Immature natural killer cell (primary cell): ENCODE results near the gene RHOBTB3. TPM values are rescaled to one million over a fixed set of nuclear protein-coding genes. Genes with fewer than 3 reads are reported as not detected.
"Not testable (repeated sequence)": the region's sequence is repeated elsewhere in the genome, so short reads cannot be mapped to it uniquely, and the experiment has no call there.

Experiments
- DNase-seq, 3 donors: peaks; one replicate each; pipeline ENCODE4 v3.0.0; 2022; ENCODE audit warnings: mixed read lengths in 1 of 3
- H3K27ac Mint-ChIP-seq, 6 donors: one replicate each; pipeline ENCODE4 v1.8.0; 2020; ENCODE audit warnings: mixed read lengths in 6 of 6, mild to moderate bottlenecking in 5 of 6, inconsistent platforms in 4 of 6, moderate library complexity in 3 of 6
- H3K27me3 Mint-ChIP-seq, 3 donors: one replicate each; pipeline ENCODE4 v1.8.0; 2020 to 2021; ENCODE audit warnings: low read depth in 3 of 3, mild to moderate bottlenecking in 3 of 3, mixed read lengths in 3 of 3, moderate library complexity in 3 of 3, inconsistent platforms in 1 of 3
- H3K36me3 Mint-ChIP-seq, 3 donors: one replicate each; pipeline ENCODE4 v1.8.0; 2020; ENCODE audit warnings: mixed read lengths in 3 of 3, inconsistent platforms in 2 of 3, mild to moderate bottlenecking in 2 of 3
- H3K4me1 Mint-ChIP-seq, 2 donors: one replicate each; pipeline ENCODE4 v1.8.0; 2020; ENCODE audit warnings: inconsistent platforms in 2 of 2, mild to moderate bottlenecking in 2 of 2, mixed read lengths in 2 of 2, moderate library complexity in 1 of 2
- H3K4me3 Mint-ChIP-seq, 5 donors: one replicate each; pipeline ENCODE4 v1.8.0; 2020; ENCODE audit warnings: mild to moderate bottlenecking in 5 of 5, mixed read lengths in 5 of 5, inconsistent platforms in 3 of 5, moderate library complexity in 3 of 5
- H3K9me3 Mint-ChIP-seq, 6 donors: one replicate each; pipeline ENCODE4 v1.8.0; 2020; ENCODE audit warnings: mild to moderate bottlenecking in 6 of 6, mixed read lengths in 6 of 6, inconsistent platforms in 4 of 6, moderate library complexity in 3 of 6
- polyA plus RNA-seq, 3 donors: library from polyadenylated mRNA; unstranded; fragments of 300-500 nt; fragmentation: Illumina TruSeq; gene quantifications; one replicate each; pipeline ENCODE4 v1.2.3, GENCODE V29; 2021

RHOBTB3 gene
- polyA plus RNA-seq, 3 donors from 2014 or later = 22.9 to 44.6 (median 25.7) TPM

DNA sequence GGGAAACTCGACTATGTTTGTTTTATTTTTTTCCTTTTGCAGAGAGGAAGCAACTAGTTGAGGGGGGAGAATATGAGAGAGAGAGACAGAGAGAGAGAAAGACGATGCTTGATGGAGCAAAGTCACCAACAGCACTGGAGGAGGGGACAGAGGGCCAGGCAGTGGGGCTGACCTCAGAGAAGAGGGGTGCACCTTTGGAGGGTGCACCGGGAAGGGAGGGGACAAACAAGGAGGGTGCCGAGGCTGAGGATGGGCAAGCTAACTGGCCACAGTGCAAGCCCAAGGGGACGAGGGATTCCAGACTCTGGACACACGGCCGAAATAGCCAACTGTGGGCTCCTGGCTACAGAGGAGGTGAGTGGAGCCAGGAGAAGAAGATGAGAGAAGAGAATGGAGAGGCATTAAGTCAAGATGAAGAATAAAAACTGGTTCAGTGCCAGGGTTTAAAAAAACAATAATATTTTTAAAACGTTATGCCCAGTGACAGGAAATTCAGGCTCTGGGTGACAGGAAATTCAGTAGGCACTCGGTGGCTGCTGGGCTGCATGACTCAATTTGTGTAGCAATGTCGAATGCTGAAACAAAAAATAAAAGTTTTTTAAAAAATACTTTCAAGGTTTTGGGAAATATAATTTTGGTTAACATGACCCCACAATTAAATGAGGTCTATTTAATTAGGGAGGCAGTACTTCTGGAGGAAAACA, 104.7 kb downstream of the RHOBTB3 start:
- peak overlapping the region; percentile 82 to 94 (median 92) for H3K27ac Mint-ChIP-seq
- peaks cover 37 to 54% of the 10 kb centered on the region in 2 donors for H3K4me1 Mint-ChIP-seq
- peaks cover 0 to 2% (median 0%) of the 10 kb centered on the region in 6 donors for H3K9me3 Mint-ChIP-seq
- peak overlapping the region; percentile 84 to 90 (median 88) for H3K4me3 Mint-ChIP-seq
- peaks cover 0 to 3% (median 1%) of the 10 kb centered on the region in 3 donors for H3K27me3 Mint-ChIP-seq
- peak in 2 of 3 donors; percentile 15 to 17 for DNase-seq
- no peaks in the 10 kb centered on the region for H3K36me3 Mint-ChIP-seq

DNA sequence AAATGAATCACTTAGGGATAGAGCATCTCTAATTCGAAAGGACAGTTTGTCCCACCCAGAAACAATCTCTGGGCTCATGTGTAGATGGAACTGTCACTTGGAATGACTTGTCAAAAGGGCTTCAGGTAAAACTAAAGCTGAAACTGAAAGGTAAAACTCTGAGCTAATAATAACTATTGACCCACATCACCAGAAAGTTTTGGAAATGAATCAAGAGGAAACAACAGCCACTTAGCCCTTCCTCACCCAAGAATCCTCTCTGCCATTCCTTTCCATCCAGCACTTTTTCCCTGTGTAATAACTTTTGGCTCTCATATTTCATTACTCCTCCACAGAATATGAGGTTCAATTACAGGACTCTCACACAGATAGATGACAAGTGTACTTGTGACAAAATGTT, 105.4 kb downstream of the RHOBTB3 start:
- H3K36me3 Mint-ChIP-seq = no peaks in the 10 kb centered on the region
- H3K27me3 Mint-ChIP-seq = peaks cover 0 to 3% (median 1%) of the 10 kb centered on the region in 3 donors
- H3K27ac Mint-ChIP-seq = peak overlapping the region; percentile 46 to 94 (median 89)
- no peak for DNase-seq
- H3K4me1 Mint-ChIP-seq = peaks cover 37 to 54% of the 10 kb centered on the region in 2 donors
- H3K4me3 Mint-ChIP-seq = peak overlapping the region in 4 of 5 donors; percentile 34 to 90 (median 86)
- H3K9me3 Mint-ChIP-seq = peaks cover 0 to 2% (median 0%) of the 10 kb centered on the region in 6 donors

DNA sequence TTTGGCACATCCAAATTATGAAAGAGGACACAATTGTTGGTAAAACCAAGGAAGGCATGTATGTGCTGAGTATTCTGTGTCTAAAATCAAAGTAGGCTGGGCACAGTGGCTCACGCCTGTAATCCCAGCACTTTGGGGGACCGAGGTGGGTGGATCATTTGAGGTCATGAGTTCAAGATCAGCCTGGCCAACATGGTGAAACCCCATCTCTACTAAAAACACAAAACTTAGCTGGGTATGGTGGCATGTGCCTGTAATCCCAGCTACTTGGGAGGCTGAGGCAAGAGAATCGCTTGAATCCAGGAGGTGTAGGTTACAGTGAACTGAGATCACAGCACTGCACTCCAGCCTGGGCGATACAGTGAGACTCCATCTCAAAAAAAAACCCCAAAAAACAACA, 105.8 kb downstream of the RHOBTB3 start:
- H3K9me3 Mint-ChIP-seq, DNase-seq, H3K27me3 Mint-ChIP-seq, H3K36me3 Mint-ChIP-seq: not testable (repeated sequence)
- Mint-ChIP-seq H3K4me3 (peak overlapping the region in 3 of 5 donors; percentile 31 to 56 (median 34)), H3K4me1 (peaks cover 37 to 50% of the 10 kb centered on the region in 2 donors), H3K27ac (peak overlapping the region in 5 of 6 donors; percentile 46 to 94 (median 85))

DNA sequence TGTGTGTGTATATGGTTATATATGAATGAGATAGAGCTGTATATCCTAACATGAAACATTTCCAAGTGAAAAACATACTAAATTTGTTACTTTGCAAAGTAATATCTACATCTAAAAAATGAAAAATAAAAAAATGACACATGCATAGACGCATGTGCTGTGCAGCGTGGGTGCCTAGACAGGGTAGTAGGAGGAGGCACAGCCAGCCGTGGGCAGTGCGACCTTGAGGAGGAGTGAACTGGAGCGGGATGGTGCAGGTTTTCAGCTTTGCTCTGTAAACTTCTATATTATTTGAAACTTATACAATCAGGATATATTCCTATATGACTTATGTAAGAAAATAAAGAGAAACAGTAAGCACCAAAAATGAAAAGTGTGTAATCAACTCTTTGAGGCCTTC, 106.4 kb downstream of the RHOBTB3 start:
- Mint-ChIP-seq H3K4me3 (no peak overlapping the region), H3K36me3 (no peaks in the 10 kb centered on the region), H3K4me1 (peaks cover 37 to 49% of the 10 kb centered on the region in 2 donors), H3K27ac (peak overlapping the region in 1 of 6 donors; percentile 4), H3K27me3 (peaks cover 0 to 3% (median 1%) of the 10 kb centered on the region in 3 donors), H3K9me3 (peaks cover 0 to 2% (median 0%) of the 10 kb centered on the region in 6 donors)
- DNase-seq = no peak

DNA sequence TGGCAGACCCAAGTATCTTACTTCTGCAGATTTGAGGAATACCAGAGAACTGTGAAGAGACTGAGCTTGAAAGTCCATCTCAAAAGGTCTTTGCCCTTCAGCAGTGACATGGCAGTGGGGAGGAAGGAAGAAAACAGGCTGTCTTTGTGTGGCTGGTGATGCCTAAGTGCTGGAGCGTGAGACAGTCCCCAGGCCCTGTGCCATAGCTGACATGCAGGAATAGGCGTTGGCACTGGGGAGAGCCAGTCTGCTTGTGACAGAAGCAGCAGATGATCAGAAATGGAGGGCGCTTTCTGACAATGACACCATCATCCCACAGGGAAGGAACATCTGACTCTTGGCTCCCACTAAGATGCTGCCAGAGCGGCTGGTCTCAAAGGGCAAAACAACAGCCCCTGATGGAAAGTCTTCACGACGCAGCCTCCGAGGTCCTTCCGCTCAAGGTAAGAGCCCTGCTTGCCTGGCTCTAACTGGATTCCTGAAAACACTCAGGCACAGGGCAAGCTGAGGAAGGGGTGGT, 106.9 kb downstream of the RHOBTB3 start:
- Mint-ChIP-seq H3K27ac (peak overlapping the region in 1 of 6 donors; percentile 4), H3K9me3 (peaks cover 0 to 1% (median 0%) of the 10 kb centered on the region in 6 donors), H3K36me3 (no peaks in the 10 kb centered on the region), H3K4me1 (peaks cover 41 to 49% of the 10 kb centered on the region in 2 donors), H3K4me3 (no peak overlapping the region), H3K27me3 (peaks cover 0 to 5% (median 1%) of the 10 kb centered on the region in 3 donors)
- DNase-seq = no peak

DNA sequence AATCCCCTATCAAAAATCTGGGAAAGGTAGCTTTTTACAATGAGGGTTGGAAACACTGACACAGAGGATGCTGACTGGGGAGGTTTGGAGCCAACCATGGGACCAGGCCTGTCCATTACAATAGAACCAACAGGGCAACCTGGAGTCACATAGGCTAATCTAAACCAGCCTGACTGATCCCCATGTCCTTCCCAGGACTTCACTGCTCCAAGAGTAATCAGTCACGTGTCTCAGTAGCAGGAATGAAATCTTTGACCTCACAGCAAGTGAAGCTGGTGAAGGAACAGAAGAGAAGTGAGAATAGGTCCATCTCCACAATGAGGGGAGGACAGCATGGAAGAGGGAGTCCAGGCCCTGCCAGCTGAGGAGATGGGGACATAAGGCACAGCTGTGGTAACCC, 107.4 kb downstream of the RHOBTB3 start:
- no peaks in the 10 kb centered on the region for H3K9me3 Mint-ChIP-seq
- DNase-seq = no peak
- no peaks in the 10 kb centered on the region for H3K36me3 Mint-ChIP-seq
- no peak overlapping the region for H3K4me3 Mint-ChIP-seq
- peaks cover 45 to 49% of the 10 kb centered on the region in 2 donors for H3K4me1 Mint-ChIP-seq
- peaks cover 0 to 5% (median 5%) of the 10 kb centered on the region in 3 donors for H3K27me3 Mint-ChIP-seq
- no peak overlapping the region for H3K27ac Mint-ChIP-seq

DNA sequence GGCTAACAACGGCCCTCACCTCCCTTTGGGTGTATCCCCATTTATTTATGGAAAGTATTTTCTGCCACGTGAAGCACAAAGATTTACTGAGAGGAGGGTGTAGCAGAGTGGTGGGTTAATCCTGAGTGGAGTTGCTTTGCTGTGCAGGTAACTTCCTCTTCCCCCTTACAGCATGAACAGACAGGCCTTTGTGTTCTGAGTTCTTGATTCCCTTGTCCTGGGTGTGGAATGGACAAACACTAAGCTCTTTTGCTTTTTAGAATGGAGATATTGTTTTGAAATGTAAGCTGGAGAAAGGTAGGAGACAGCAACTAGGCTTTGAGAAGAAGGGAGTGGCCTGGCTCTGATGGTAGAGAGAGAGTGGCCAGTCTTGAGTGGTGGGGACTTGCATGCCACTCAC, 108.5 kb downstream of the RHOBTB3 start:
- no peak overlapping the region for H3K4me3 Mint-ChIP-seq

DNA sequence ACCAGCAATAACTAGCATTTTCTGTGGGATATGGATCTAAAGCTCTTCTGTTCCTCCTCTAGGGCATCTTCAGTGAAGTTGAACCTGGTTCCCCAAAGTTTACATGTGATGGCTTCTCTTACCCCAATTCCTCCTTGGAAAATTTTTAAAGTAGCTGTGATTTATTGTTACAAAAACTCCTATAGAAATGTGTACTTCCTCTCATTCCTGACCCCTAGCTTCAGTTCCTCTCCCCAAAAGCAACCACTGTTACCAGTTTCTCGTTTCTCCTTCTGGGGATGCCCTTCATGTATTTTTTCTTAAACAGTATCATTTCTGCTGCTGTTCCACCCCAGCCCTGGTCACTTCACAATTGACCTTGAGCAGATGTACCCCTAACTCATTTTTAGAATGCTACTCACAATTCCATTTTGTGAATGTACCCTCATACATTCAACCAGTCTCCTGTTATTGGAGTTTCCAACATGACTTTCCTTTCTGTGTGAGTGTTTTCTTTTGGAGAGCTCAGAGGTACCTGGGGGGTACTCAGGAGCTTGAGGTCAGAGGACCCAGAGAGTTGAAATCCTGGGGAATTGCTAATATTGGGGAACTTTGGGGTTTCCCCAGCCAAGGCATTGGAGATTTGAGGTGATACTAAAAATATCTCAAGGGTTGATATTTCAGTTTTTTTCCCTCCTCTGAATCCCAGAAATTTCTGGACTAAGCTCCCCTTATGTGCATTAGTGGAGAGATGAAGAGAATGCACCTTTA, 110.0 kb downstream of the RHOBTB3 start:
- Mint-ChIP-seq H3K4me3 (no peak overlapping the region), H3K36me3 (no peaks in the 10 kb centered on the region), H3K27ac (peak overlapping the region in 1 of 6 donors; percentile 42), H3K9me3 (no peaks in the 10 kb centered on the region), H3K27me3 (peaks cover 0 to 4% (median 3%) of the 10 kb centered on the region in 3 donors), H3K4me1 (peaks cover 21 to 24% of the 10 kb centered on the region in 2 donors)
- DNase-seq = no peak

More for the DNA sequence above, 108.5 kb downstream of the RHOBTB3 start:
- no peak overlapping the region for H3K27ac Mint-ChIP-seq
- no peak for DNase-seq
- H3K27me3 Mint-ChIP-seq = peaks cover 0 to 4% (median 3%) of the 10 kb centered on the region in 3 donors
- no peaks in the 10 kb centered on the region for H3K9me3 Mint-ChIP-seq
- H3K36me3 Mint-ChIP-seq = no peaks in the 10 kb centered on the region
- H3K4me1 Mint-ChIP-seq = peaks cover 34 to 38% of the 10 kb centered on the region in 2 donors

DNA sequence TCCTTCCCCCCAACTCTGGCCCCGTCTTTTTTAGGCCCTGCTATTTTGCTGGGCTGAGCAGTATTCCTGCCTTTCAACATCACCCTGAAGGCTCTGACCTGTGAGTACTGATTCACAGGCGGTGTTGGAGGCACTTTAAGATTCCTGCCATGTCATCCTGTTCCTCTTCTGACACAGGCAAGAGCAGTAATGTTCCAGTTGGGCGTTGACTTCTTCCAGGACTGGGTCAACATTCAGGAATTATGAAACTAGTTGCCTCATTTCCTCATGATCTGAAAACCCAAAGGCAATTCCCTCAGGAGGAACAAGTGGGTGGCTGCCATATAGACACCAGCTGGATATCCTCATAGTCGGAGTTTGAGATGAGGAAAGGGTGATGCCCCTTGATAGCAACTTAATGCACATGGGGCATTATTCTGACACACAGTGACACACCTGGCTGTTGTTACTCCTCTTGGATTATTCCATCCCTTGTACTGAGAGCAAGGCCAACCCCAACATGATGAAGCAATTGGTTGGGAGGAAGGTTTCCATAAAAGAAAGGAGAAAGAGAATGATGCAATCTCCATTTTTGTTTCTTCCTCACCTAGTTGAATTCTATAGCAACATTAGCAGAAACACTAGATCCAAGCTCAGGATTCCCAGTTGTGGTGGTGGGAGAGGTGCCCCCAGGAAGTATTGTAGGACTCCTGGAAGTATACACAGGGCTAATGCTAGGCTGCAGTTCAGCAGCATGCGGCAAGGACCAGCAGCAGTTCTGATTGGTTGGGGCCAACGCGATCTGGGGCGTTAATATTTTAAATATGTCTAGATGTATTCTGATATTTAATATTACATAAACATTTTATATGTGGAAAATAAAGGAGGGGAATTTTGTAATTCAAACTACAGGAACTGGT, 111.0 kb downstream of the RHOBTB3 start:
- Mint-ChIP-seq H3K4me1 (peaks cover 14 to 15% of the 10 kb centered on the region in 2 donors), H3K9me3 (no peaks in the 10 kb centered on the region), H3K4me3 (peak overlapping the region in 3 of 5 donors; percentile 74 to 80 (median 74)), H3K27me3 (peaks cover 0 to 4% (median 3%) of the 10 kb centered on the region in 3 donors), H3K27ac (peak overlapping the region in 4 of 6 donors; percentile 63 to 89 (median 84)), H3K36me3 (no peaks in the 10 kb centered on the region)
- DNase-seq = no peak

DNA sequence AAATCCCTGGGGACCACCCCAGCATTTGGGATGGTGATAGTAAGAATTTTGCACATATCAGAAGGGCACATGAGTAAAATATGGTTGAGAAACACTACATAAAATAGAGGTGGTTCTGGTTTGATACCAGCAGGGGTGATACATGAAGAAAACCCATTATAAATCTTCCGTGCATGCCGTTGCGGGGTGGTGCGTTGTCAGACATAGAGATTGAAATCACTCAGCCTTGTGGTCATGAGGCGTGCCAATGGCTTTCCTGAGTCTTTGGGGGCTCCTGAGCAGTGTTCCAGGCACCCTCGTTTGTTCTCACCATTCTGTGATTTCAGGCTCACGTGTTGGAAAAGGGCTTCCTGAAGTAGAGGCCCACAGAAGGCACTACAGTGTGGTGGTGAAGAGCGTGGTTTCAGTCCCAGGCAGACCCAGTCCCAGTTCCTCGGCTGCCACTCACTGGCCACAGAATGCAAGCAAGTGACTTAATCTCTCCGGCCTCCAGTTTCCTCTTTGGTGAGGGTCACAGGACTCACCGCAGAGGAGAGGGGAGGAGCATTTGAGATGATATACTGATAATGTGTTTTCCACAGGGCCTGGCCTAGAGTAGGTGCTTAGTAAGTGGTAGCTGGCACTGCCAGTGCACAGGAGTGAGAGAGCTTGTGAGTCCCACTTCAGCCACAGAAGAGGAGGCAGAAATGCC, 111.9 kb downstream of the RHOBTB3 start:
- no peaks in the 10 kb centered on the region for H3K36me3 Mint-ChIP-seq
- peak overlapping the region; percentile 63 to 89 (median 81) for H3K27ac Mint-ChIP-seq
- peak overlapping the region; percentile 49 to 80 (median 74) for H3K4me3 Mint-ChIP-seq
- H3K4me1 Mint-ChIP-seq = peaks cover 10 to 15% of the 10 kb centered on the region in 2 donors
- peaks cover 0 to 4% (median 3%) of the 10 kb centered on the region in 3 donors for H3K27me3 Mint-ChIP-seq
- DNase-seq = peak; percentile 58 to 64 (median 59)
- no peaks in the 10 kb centered on the region for H3K9me3 Mint-ChIP-seq

DNA sequence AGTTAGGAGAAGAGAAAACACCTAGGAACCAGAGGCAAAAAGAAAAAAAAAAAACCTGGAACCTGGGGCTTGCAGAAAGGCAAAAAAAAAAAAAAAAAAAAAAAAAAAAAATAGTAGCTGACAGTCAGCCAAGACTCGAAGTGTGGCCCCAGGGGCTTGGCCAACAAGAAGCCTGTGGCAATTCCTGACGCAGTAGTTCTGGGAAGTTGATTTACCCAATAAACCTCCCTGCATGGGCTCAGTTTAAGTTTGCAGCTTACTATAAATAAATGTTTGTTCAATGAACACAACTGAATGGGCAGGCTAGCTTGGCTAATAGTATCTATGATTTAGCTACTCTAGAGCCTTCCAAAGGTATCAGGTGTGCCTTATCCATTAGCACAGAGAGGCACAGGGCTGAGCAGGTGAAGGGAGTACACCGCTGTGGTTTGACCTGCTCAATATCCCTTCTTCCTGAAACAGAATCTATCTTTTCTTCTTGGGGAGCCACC, 112.6 kb downstream of the RHOBTB3 start:
- Mint-ChIP-seq H3K36me3 (no peaks in the 10 kb centered on the region), H3K4me1 (peaks cover 10 to 15% of the 10 kb centered on the region in 2 donors), H3K9me3 (no peaks in the 10 kb centered on the region), H3K4me3 (no peak overlapping the region), H3K27ac (peak overlapping the region in 4 of 6 donors; percentile 63 to 83 (median 78)), H3K27me3 (peaks cover 0 to 4% (median 3%) of the 10 kb centered on the region in 3 donors)
- DNase-seq = no peak

DNA sequence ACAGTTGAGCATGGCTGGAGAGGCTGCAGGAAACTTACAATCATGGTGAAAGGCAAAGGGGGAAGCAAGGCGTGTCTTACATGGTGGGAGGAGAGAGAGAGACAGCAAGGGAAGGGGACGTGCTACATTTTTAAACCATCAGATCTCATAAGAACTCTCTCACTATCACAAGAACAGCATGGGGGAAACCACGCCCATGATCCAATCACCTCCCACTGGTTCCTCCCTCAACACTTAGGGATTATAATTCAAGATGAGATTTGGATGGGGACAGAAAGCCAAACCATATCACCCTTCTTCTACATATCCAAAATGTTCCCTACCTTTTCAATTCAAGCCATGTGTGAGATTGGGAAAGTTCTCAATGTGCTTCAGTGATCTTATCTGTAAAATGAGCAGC, 114.3 kb downstream of the RHOBTB3 start:
- H3K4me1 Mint-ChIP-seq = peaks cover 10 to 15% of the 10 kb centered on the region in 2 donors
- no peak for DNase-seq
- peaks cover 0 to 4% (median 3%) of the 10 kb centered on the region in 3 donors for H3K27me3 Mint-ChIP-seq
- H3K36me3 Mint-ChIP-seq = no peaks in the 10 kb centered on the region
- H3K9me3 Mint-ChIP-seq = no peaks in the 10 kb centered on the region
- H3K27ac Mint-ChIP-seq = peak overlapping the region in 1 of 6 donors; percentile 61
- H3K4me3 Mint-ChIP-seq = no peak overlapping the region
